GM19239 (cell line): ENCODE measurements around the gene MCOLN1.
"Not testable (repeated sequence)": the region's sequence is repeated elsewhere in the genome, so short reads cannot be mapped to it uniquely, and the experiment has no call there.

Source experiments
- DNase-seq: peaks from one replicate; pipeline ENCODE4 v3.0.0; 2011; ENCODE audit warnings: low spot score; ENCODE audit not compliant: insufficient read length
- FAIRE-seq: peaks from 2 replicates; lab custom pipeline; 2011; peaks lifted over from hg19 to GRCh38; lab: Jason Lieb, UNC

Gene MCOLN1

GRCh38 chr19:7561325-7561724 lies 38.9 kb downstream of the MCOLN1 start:
- FAIRE-seq = no peak
- DNase-seq = no peak

- no peak for FAIRE-seq
These were observed 40.4 kb downstream of the MCOLN1 start for GRCh38 chr19:7562646-7563393.

GRCh38 chr19:7564866-7565265 lies 42.4 kb downstream of the MCOLN1 start:
- DNase-seq = no peak

More at GRCh38 chr19:7562646-7563393, 40.4 kb downstream of the MCOLN1 start:
- no peak for DNase-seq

GRCh38 chr19:7565332-7565731 lies 42.9 kb downstream of the MCOLN1 start:
- FAIRE-seq (no peak), DNase-seq (no peak)

More at GRCh38 chr19:7564866-7565265, 42.4 kb downstream of the MCOLN1 start:
- FAIRE-seq = no peak

- DNase-seq = no peak
- FAIRE-seq = no peak
These were observed 48.3 kb downstream of the MCOLN1 start for GRCh38 chr19:7570761-7571160.

GRCh38 chr19:7575434-7576040 lies 53.1 kb downstream of the MCOLN1 start:
- DNase-seq = no peak
- FAIRE-seq = no peak

GRCh38 chr19:7577422-7577821 lies 55.0 kb downstream of the MCOLN1 start:
- DNase-seq, FAIRE-seq: not testable (repeated sequence)

GRCh38 chr19:7578127-7578526 lies 55.7 kb downstream of the MCOLN1 start:
- DNase-seq = no peak
- FAIRE-seq = no peak

- DNase-seq (no peak), FAIRE-seq (no peak)
These were observed 56.8 kb downstream of the MCOLN1 start for GRCh38 chr19:7579182-7579581.

GRCh38 chr19:7582446-7582845 lies 60.0 kb downstream of the MCOLN1 start:
- DNase-seq = no peak
- no peak for FAIRE-seq
